ENCODE results near the gene KRTAP4-16. TPM values are rescaled to one million over a fixed set of nuclear protein-coding genes. Genes with fewer than 3 reads are reported as not detected.

The KRTAP4-16 gene
- total and polyA plus RNA-seq, 4 donors: not detected

- Histone ChIP-seq H3K27ac (ENCODE audit: low read depth in 1 of 2, low read length in 1 of 2) (no peak overlapping the region), H3K9ac (ENCODE audit: insufficient read depth in 1 of 2, low read length in 2 of 2) (no peak overlapping the region), H3K27me3 (ENCODE audit: control insufficient read depth in 3 of 3, insufficient read depth in 3 of 3, low read length in 2 of 3) (no peaks in the 10 kb centered on the region), H3K4me1 (ENCODE audit: control insufficient read depth in 5 of 5, insufficient read depth in 5 of 5, low read length in 5 of 5) (no peaks in the 10 kb centered on the region), H3K4me3 (no peak overlapping the region), H3K36me3 (ENCODE audit: control insufficient read depth in 4 of 4, insufficient read depth in 4 of 4, low read length in 4 of 4) (no peaks in the 10 kb centered on the region), H3K9me3 (ENCODE audit: control insufficient read depth in 4 of 4, insufficient read depth in 3 of 4, low read length in 3 of 4) (peaks cover 0 to 10% (median 0%) of the 10 kb centered on the region in 4 donors)
- no peak for TF ChIP-seq CTCF (IDR thresholded peaks at IDR 0.05; ENCODE audit: control extremely low read depth, extremely low read depth)
- WGBS, 2 donors: 95 to 97% methylated on average over 2 of the region's 2 CpGs
- no peak for DNase-seq
- ATAC-seq (ENCODE audit: insufficient read depth, low FRiP score): no peak
Measured at GRCh38 chr17:41147531-41148204, 45.7 kb upstream of the KRTAP4-16 start.

GRCh38 chr17:41145261-41145660 is 43.3 kb upstream of the KRTAP4-16 start:
- WGBS, 2 donors: 93 to 96% methylated on average over 2 of the region's 2 CpGs

GRCh38 chr17:41144846-41145245 is 42.8 kb upstream of the KRTAP4-16 start:
- no peaks in the 10 kb centered on the region for H3K27me3 ChIP-seq (ENCODE audit: control insufficient read depth in 3 of 3, insufficient read depth in 3 of 3, low read length in 2 of 3)
- WGBS, 2 donors: 66 to 72% methylated on average over 1 of the region's 1 CpG
- ATAC-seq (ENCODE audit: insufficient read depth, low FRiP score): no peak

More at GRCh38 chr17:41145261-41145660, 43.3 kb upstream of the KRTAP4-16 start:
- H3K27me3 ChIP-seq (ENCODE audit: control insufficient read depth in 3 of 3, insufficient read depth in 3 of 3, low read length in 2 of 3): no peaks in the 10 kb centered on the region
- H3K4me1 ChIP-seq (ENCODE audit: control insufficient read depth in 5 of 5, insufficient read depth in 5 of 5, low read length in 5 of 5): no peaks in the 10 kb centered on the region
- no peak overlapping the region for H3K27ac ChIP-seq (ENCODE audit: low read depth in 1 of 2, low read length in 1 of 2)
- DNase-seq: no peak
- H3K4me3 ChIP-seq: no peak overlapping the region
- TF ChIP-seq CTCF (IDR thresholded peaks at IDR 0.05; ENCODE audit: control extremely low read depth, extremely low read depth): no peak
- H3K9me3 ChIP-seq (ENCODE audit: control insufficient read depth in 4 of 4, insufficient read depth in 3 of 4, low read length in 3 of 4): peaks cover 0 to 12% (median under 1%) of the 10 kb centered on the region in 4 donors
- no peak overlapping the region for H3K9ac ChIP-seq (ENCODE audit: insufficient read depth in 1 of 2, low read length in 2 of 2)
- H3K36me3 ChIP-seq (ENCODE audit: control insufficient read depth in 4 of 4, insufficient read depth in 4 of 4, low read length in 4 of 4): no peaks in the 10 kb centered on the region
- no peak for ATAC-seq (ENCODE audit: insufficient read depth, low FRiP score)

More at GRCh38 chr17:41144846-41145245, 42.8 kb upstream of the KRTAP4-16 start:
- no peaks in the 10 kb centered on the region for H3K4me1 ChIP-seq (ENCODE audit: control insufficient read depth in 5 of 5, insufficient read depth in 5 of 5, low read length in 5 of 5)
- H3K9me3 ChIP-seq (ENCODE audit: control insufficient read depth in 4 of 4, insufficient read depth in 3 of 4, low read length in 3 of 4): peaks cover 0 to 12% (median 3%) of the 10 kb centered on the region in 4 donors
- H3K9ac ChIP-seq (ENCODE audit: insufficient read depth in 1 of 2, low read length in 2 of 2): no peak overlapping the region
- no peak for DNase-seq
- H3K27ac ChIP-seq (ENCODE audit: low read depth in 1 of 2, low read length in 1 of 2): no peak overlapping the region
- no peaks in the 10 kb centered on the region for H3K36me3 ChIP-seq (ENCODE audit: control insufficient read depth in 4 of 4, insufficient read depth in 4 of 4, low read length in 4 of 4)
- TF ChIP-seq CTCF (IDR thresholded peaks at IDR 0.05; ENCODE audit: control extremely low read depth, extremely low read depth): no peak
- H3K4me3 ChIP-seq: no peak overlapping the region

All from lung (tissue), 12 donors.